ENCODE results near the gene BIN1. TPM values are rescaled to one million over a fixed set of nuclear protein-coding genes. Genes with fewer than 3 reads are reported as not detected.
A peak's percentile ranks its signal among the peaks of the same experiment; 100 is the strongest.
"Not testable (repeated sequence)": the region's sequence is repeated elsewhere in the genome, so short reads cannot be mapped to it uniquely, and the experiment has no call there.

Gene BIN1
- total RNA-seq, 1 donor from 2014 or later, result 15.8 TPM

- Histone ChIP-seq H3K36me3 (no peaks in the 10 kb centered on the region), H3K27ac (replicated peaks) (peak overlapping the region; percentile 23), H3K27me3 (ENCODE audit: low read depth) (peaks cover 8% of the 10 kb centered on the region), H3K4me3 (no peak overlapping the region), H3K4me1 (no peaks in the 10 kb centered on the region), H3K9me3 (replicated peaks) (no peaks in the 10 kb centered on the region)
- no peak for TF ChIP-seq CTCF (IDR thresholded peaks at IDR 0.05; ENCODE audit: borderline replicate concordance)
- intact Hi-C loops (cut with micrococcal nuclease), result no loop called here
- DNase-seq, result no peak
Measured at GRCh38 chr2:127122361-127123027, 15.5 kb upstream of the BIN1 start.

- intact Hi-C loops (cut with micrococcal nuclease), result no loop called here
- DNase-seq, result peak; percentile 76
Measured at GRCh38 chr2:127121776-127122176, 14.8 kb upstream of the BIN1 start.

GRCh38 chr2:127121353-127121752 lies 14.4 kb upstream of the BIN1 start:
- H3K36me3 ChIP-seq, result no peaks in the 10 kb centered on the region
- H3K4me1 ChIP-seq, result no peaks in the 10 kb centered on the region
- peak overlapping the region; percentile 39 for H3K27ac ChIP-seq (replicated peaks)
- DNase-seq, result no peak
- no peak overlapping the region for H3K4me3 ChIP-seq
- no peak for TF ChIP-seq CTCF (IDR thresholded peaks at IDR 0.05; ENCODE audit: borderline replicate concordance)
- no peaks in the 10 kb centered on the region for H3K9me3 ChIP-seq (replicated peaks)
- H3K27me3 ChIP-seq (ENCODE audit: low read depth), result peaks cover 6% of the 10 kb centered on the region
- intact Hi-C loops (cut with micrococcal nuclease), result no loop called here

More at GRCh38 chr2:127121776-127122176, 14.8 kb upstream of the BIN1 start:
- H3K4me3 ChIP-seq, result no peak overlapping the region
- no peaks in the 10 kb centered on the region for H3K4me1 ChIP-seq
- H3K27ac ChIP-seq (replicated peaks), result peak overlapping the region; percentile 39
- peaks cover 8% of the 10 kb centered on the region for H3K27me3 ChIP-seq (ENCODE audit: low read depth)
- no peaks in the 10 kb centered on the region for H3K36me3 ChIP-seq
- H3K9me3 ChIP-seq (replicated peaks), result no peaks in the 10 kb centered on the region
- TF ChIP-seq CTCF (IDR thresholded peaks at IDR 0.05; ENCODE audit: borderline replicate concordance), result no peak

DNA sequence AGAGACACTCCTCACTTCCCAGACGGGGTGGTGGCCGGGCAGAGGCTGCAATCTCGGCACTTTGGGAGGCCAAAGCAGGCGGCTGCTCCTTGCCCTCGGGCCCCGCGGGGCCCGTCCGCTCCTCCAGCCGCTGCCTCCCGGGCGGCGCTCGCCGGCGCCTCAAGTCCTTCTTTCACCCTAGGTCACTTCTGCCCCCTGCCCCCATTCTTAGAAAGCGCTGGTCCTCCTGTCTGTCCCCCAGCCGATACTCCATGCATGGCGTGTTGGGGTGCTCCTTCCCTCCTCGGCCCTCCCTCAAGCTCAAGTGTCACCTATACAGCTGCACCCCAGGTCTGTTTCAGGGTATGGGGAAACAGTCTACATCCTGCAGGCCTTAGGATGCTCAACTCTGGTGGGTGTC lies 13.5 kb upstream of the BIN1 start:
- H3K4me3 ChIP-seq; DNase-seq; H3K4me1 ChIP-seq; H3K27me3 ChIP-seq (ENCODE audit: low read depth); intact Hi-C loops (cut with micrococcal nuclease); H3K36me3 ChIP-seq; H3K9me3 ChIP-seq (replicated peaks); H3K27ac ChIP-seq (replicated peaks): not testable (repeated sequence)

- Histone ChIP-seq H3K27ac (replicated peaks) (no peak overlapping the region), H3K36me3 (no peaks in the 10 kb centered on the region), H3K4me3 (no peak overlapping the region), H3K9me3 (replicated peaks) (no peaks in the 10 kb centered on the region), H3K4me1 (no peaks in the 10 kb centered on the region), H3K27me3 (ENCODE audit: low read depth) (peaks cover 25% of the 10 kb centered on the region)
- DNase-seq, result no peak
- intact Hi-C loops (cut with micrococcal nuclease), result no loop called here
- no peak for TF ChIP-seq CTCF (IDR thresholded peaks at IDR 0.05; ENCODE audit: borderline replicate concordance)
Measured at GRCh38 chr2:127118467-127118866, 11.5 kb upstream of the BIN1 start.

DNA sequence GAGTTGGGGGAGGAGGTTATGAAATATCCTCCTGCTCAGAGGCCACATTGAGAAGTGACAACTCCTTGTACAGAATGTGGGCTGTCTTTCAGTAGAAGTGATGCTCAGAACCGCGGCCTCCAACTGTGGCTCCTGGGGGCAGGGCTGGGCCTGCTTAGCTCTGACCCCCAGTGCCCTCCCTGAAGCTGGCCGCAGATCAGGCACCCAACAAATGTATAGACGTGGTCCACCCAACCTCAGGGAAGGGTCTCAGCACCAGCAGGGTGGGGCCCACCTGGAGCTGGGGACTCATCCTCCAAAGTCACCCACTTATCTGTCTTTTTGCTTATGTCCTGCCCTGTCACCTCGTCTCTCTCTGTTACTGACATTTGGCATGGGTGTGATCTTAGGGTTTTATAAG lies 11.1 kb upstream of the BIN1 start:
- no peak overlapping the region for H3K4me3 ChIP-seq
- H3K4me1 ChIP-seq, result no peaks in the 10 kb centered on the region
- no peaks in the 10 kb centered on the region for H3K9me3 ChIP-seq (replicated peaks)
- no peak for TF ChIP-seq CTCF (IDR thresholded peaks at IDR 0.05; ENCODE audit: borderline replicate concordance)
- DNase-seq, result no peak
- H3K27ac ChIP-seq (replicated peaks), result no peak overlapping the region
- intact Hi-C loops (cut with micrococcal nuclease), result no loop called here
- peaks cover 29% of the 10 kb centered on the region for H3K27me3 ChIP-seq (ENCODE audit: low read depth)
- H3K36me3 ChIP-seq, result no peaks in the 10 kb centered on the region
